Immature natural killer cell (primary cell): ENCODE data around the gene FAM168B. TPM values are rescaled to one million over a fixed set of nuclear protein-coding genes. Genes with fewer than 3 reads are reported as not detected.

Experiments
- DNase-seq, 3 donors: peaks; one replicate each; pipeline ENCODE4 v3.0.0; 2022; ENCODE audit warnings: mixed read lengths in 1 of 3
- H3K27ac Mint-ChIP-seq, 6 donors: one replicate each; pipeline ENCODE4 v1.8.0; 2020; ENCODE audit warnings: mixed read lengths in 6 of 6, mild to moderate bottlenecking in 5 of 6, inconsistent platforms in 4 of 6, moderate library complexity in 3 of 6
- H3K27me3 Mint-ChIP-seq, 3 donors: one replicate each; pipeline ENCODE4 v1.8.0; 2020 to 2021; ENCODE audit warnings: low read depth in 3 of 3, mild to moderate bottlenecking in 3 of 3, mixed read lengths in 3 of 3, moderate library complexity in 3 of 3, inconsistent platforms in 1 of 3
- H3K36me3 Mint-ChIP-seq, 3 donors: one replicate each; pipeline ENCODE4 v1.8.0; 2020; ENCODE audit warnings: mixed read lengths in 3 of 3, inconsistent platforms in 2 of 3, mild to moderate bottlenecking in 2 of 3
- H3K4me1 Mint-ChIP-seq, 2 donors: one replicate each; pipeline ENCODE4 v1.8.0; 2020; ENCODE audit warnings: inconsistent platforms in 2 of 2, mild to moderate bottlenecking in 2 of 2, mixed read lengths in 2 of 2, moderate library complexity in 1 of 2
- H3K4me3 Mint-ChIP-seq, 5 donors: one replicate each; pipeline ENCODE4 v1.8.0; 2020; ENCODE audit warnings: mild to moderate bottlenecking in 5 of 5, mixed read lengths in 5 of 5, inconsistent platforms in 3 of 5, moderate library complexity in 3 of 5
- H3K9me3 Mint-ChIP-seq, 6 donors: one replicate each; pipeline ENCODE4 v1.8.0; 2020; ENCODE audit warnings: mild to moderate bottlenecking in 6 of 6, mixed read lengths in 6 of 6, inconsistent platforms in 4 of 6, moderate library complexity in 3 of 6
- polyA plus RNA-seq, 3 donors: library from polyadenylated mRNA; unstranded; fragments of 300-500 nt; fragmentation: Illumina TruSeq; gene quantifications; one replicate each; pipeline ENCODE4 v1.2.3, GENCODE V29; 2021

FAM168B gene
- polyA plus RNA-seq, 3 donors from 2014 or later = 20.3 to 47.0 (median 23.6) TPM

DNA sequence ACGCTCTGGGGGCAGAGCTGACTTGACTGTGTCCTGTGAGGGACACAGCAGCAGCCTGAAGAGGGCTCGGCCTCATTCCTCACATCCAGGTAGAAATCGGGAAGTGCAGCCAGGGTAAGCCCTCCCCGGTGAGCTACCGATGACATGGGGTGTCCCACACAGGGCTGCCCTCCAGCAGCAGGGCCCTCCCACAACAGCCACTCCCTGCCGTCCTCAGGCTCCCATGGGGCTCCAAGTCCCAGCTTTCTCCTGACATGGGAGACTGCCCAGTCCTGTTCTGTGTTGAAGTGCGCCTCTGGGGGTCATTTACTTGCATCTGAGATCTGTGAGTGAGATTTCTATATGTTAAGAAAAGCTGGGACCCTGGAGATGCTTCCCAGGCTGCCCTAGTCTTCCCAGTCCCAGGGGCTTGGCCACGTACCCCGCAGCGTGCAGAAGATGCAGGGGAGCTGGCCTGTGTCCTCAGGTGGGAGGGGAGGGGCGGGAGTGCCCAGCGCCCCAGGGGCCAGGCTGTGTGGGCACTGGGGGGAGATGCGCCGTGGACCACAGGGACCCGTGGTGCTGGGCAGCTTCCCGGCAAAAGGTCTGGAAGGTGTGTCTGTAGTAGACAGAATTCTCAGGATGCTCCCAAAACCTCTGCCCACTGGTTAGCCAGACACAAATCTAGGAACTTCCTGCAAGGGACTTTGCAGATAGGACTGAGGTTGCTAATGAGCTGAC, 87.9 kb downstream of the FAM168B start:
- Mint-ChIP-seq H3K27ac (no peak overlapping the region), H3K27me3 (peaks cover 5 to 17% (median 7%) of the 10 kb centered on the region in 3 donors), H3K9me3 (no peaks in the 10 kb centered on the region), H3K4me3 (no peak overlapping the region), H3K4me1 (peaks cover 6 to 18% of the 10 kb centered on the region in 2 donors), H3K36me3 (peaks cover 0 to 4% (median 0%) of the 10 kb centered on the region in 3 donors)
- no peak for DNase-seq

DNA sequence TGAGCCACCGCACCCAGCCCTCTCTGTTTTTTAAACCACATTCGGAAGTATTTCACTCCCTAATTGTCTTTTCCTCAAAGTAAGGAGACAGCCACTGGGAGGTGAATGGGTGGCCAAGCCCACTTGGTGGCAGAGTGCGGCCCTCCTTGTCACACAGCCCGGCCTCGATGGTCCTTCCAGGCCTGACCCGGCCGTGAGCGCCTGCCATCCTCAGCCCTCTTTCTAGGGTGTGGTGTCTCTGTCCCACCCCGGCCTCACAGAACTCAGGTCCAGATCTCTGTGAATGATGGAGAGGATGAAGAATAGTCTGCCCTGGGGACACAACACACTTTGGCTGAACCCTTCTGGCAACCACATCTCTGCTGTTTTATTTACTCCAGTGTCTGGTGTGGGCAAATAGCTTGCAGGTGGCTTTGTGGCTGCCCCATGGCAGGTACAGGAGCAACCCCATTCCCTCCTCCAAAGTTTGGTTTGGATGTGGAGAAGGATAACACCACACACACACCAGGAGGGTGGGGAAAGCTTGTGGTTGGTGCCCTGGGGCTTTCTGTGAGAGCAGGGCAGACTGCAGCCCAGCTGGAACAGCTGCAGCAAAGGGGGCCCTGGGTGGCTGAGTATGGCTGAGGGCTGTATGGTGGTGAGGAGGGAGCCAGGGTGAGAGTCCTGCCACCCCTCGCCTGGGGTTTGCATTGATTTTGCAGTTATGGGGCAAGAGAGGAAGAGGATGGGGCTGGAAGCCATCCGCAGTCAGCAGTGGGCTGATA, 88.6 kb downstream of the FAM168B start:
- Mint-ChIP-seq H3K27me3 (peaks cover 5 to 21% (median 7%) of the 10 kb centered on the region in 3 donors), H3K4me3 (no peak overlapping the region), H3K4me1 (peaks cover 0 to 10% of the 10 kb centered on the region in 2 donors), H3K36me3 (peaks cover 0 to 4% (median 0%) of the 10 kb centered on the region in 3 donors), H3K9me3 (no peaks in the 10 kb centered on the region), H3K27ac (no peak overlapping the region)
- no peak for DNase-seq

DNA sequence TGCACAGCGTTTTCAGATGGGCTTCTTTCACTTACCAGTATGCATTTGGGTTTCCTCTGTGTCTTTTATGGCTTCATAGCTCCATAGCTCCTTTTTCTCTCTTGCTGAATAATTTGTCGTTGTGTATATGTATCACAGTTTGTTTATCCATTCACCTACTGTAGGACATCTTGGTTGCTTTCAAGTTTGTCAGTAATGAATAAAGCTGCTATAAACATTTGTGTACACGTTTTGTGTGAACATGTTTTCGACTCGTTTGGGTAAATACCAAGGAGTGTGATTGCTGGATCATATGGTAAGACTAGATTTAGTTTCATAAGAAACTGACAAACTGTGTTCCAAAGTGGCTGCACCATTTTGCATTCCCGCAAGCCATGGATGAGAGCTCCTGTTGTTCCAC, 94.7 kb downstream of the FAM168B start:
- Mint-ChIP-seq H3K4me1 (no peaks in the 10 kb centered on the region), H3K27ac (no peak overlapping the region), H3K27me3 (peaks cover 5 to 23% (median 9%) of the 10 kb centered on the region in 3 donors), H3K36me3 (no peaks in the 10 kb centered on the region), H3K4me3 (no peak overlapping the region), H3K9me3 (no peaks in the 10 kb centered on the region)
- DNase-seq = no peak

Other genes with a start within 250 kb of the FAM168B start
- 100 to 1,000 TPM in 2 of 3 donors, 10 to 100 TPM in 1; 84.6 to 146 (median 112) TPM for gene PLEKHB2, start 11.9 kb upstream of the FAM168B start, polyA plus RNA-seq
- under 1 TPM in 2 of 3 donors, not detected in 1; 0.10 to 0.21 TPM for gene POTEE, start 116.1 kb upstream of the FAM168B start, polyA plus RNA-seq